ENCODE data around the gene PSIP1. TPM values are rescaled to one million over a fixed set of nuclear protein-coding genes. Genes with fewer than 3 reads are reported as not detected.

Gene PSIP1
- total RNA-seq, 1 experiment from 2014 or later: 67.8 TPM

- Histone ChIP-seq H3K4me3 (no peak overlapping the region), H3K27ac (no peak overlapping the region), H4K20me1 (ENCODE audit: insufficient read depth) (no peaks in the 10 kb centered on the region; the same call in 1 of the 2 replicates), H3K4me1 (replicated peaks; ENCODE audit: insufficient read depth) (no peaks in the 10 kb centered on the region), H3K36me3 (ENCODE audit: low read depth) (no peaks in the 10 kb centered on the region), H3K9me3 (ENCODE audit: insufficient read depth, low read depth) (no peaks in the 10 kb centered on the region), H3K4me2 (no peak overlapping the region), H3F3A (ENCODE audit: insufficient read depth, low read depth) (no peaks in the 10 kb centered on the region), H3K79me2 (ENCODE audit: low read depth) (peaks cover 4% of the 10 kb centered on the region; the same call in 1 of the 2 replicates), H2AFZ (no peak overlapping the region), H3K27me3 (ENCODE audit: insufficient read depth, low read depth) (no peaks in the 10 kb centered on the region), H3K9me2 (ENCODE audit: insufficient read depth) (no peaks in the 10 kb centered on the region)
- intact Hi-C loops (cut with micrococcal nuclease; ENCODE audit: unreplicated experiment): no loop called here
- POLR2A ChIA-PET (ENCODE audit: unreplicated experiment): no interaction called here
- CTCF ChIA-PET: no interaction called here
- DNase-seq: no peak
- no TSS peak for BruUV-seq (replicated peaks)
- TF ChIP-seq CTCF (conservative IDR thresholded peaks at IDR 0.05): no peak
- no peak for TF ChIP-seq EZH2 (IDR thresholded peaks at IDR 0.05; ENCODE audit: low read depth)
Observed at GRCh38 chr9:15498246-15498995, 12.3 kb downstream of the PSIP1 start.

- Histone ChIP-seq H3K27ac (no peak overlapping the region), H3K27me3 (ENCODE audit: insufficient read depth, low read depth) (no peaks in the 10 kb centered on the region), H3K79me2 (ENCODE audit: low read depth) (0 out of 2 replicates have a peak, but pooled peaks cover 3% of the 10 kb centered on the region), H3K36me3 (ENCODE audit: low read depth) (no peaks in the 10 kb centered on the region), H3K4me3 (no peak overlapping the region), H3K9me3 (ENCODE audit: insufficient read depth, low read depth) (no peaks in the 10 kb centered on the region), H2AFZ (no peak overlapping the region), H3K4me1 (replicated peaks; ENCODE audit: insufficient read depth) (no peaks in the 10 kb centered on the region), H3K4me2 (no peak overlapping the region), H3K9me2 (ENCODE audit: insufficient read depth) (no peaks in the 10 kb centered on the region), H4K20me1 (ENCODE audit: insufficient read depth) (no peaks in the 10 kb centered on the region), H3F3A (ENCODE audit: insufficient read depth, low read depth) (no peaks in the 10 kb centered on the region)
- no peak for TF ChIP-seq EZH2 (IDR thresholded peaks at IDR 0.05; ENCODE audit: low read depth)
- no peak for TF ChIP-seq CTCF (conservative IDR thresholded peaks at IDR 0.05)
- DNase-seq: no peak
- ChIA-PET CTCF (no interaction called here), POLR2A (ENCODE audit: unreplicated experiment) (no interaction called here)
- BruUV-seq (replicated peaks): no TSS peak
- intact Hi-C loops (cut with micrococcal nuclease; ENCODE audit: unreplicated experiment): no loop called here
Observed at GRCh38 chr9:15492485-15493150, 18.2 kb downstream of the PSIP1 start.

GRCh38 chr9:15491950-15492349 lies 18.8 kb downstream of the PSIP1 start:
- no TSS peak for BruUV-seq (replicated peaks)
- Histone ChIP-seq H2AFZ (no peak overlapping the region), H3K4me2 (no peak overlapping the region), H3F3A (ENCODE audit: insufficient read depth, low read depth) (no peaks in the 10 kb centered on the region), H3K4me1 (replicated peaks; ENCODE audit: insufficient read depth) (no peaks in the 10 kb centered on the region), H3K9me3 (ENCODE audit: insufficient read depth, low read depth) (no peaks in the 10 kb centered on the region), H4K20me1 (ENCODE audit: insufficient read depth) (no peaks in the 10 kb centered on the region), H3K4me3 (no peak overlapping the region), H3K9me2 (ENCODE audit: insufficient read depth) (no peaks in the 10 kb centered on the region), H3K36me3 (ENCODE audit: low read depth) (no peaks in the 10 kb centered on the region), H3K27me3 (ENCODE audit: insufficient read depth, low read depth) (no peaks in the 10 kb centered on the region), H3K79me2 (ENCODE audit: low read depth) (0 out of 2 replicates have a peak, but pooled peaks cover 3% of the 10 kb centered on the region), H3K27ac (no peak overlapping the region)
- ChIA-PET POLR2A (ENCODE audit: unreplicated experiment) (no interaction called here), CTCF (no interaction called here)
- DNase-seq: no peak
- intact Hi-C loops (cut with micrococcal nuclease; ENCODE audit: unreplicated experiment): no loop called here
- TF ChIP-seq CTCF (conservative IDR thresholded peaks at IDR 0.05) (no peak), EZH2 (IDR thresholded peaks at IDR 0.05; ENCODE audit: low read depth) (no peak)

Data from PC-9 (cell line).